Smooth muscle cell of the brain vasculature (primary cell): ENCODE measurements around the gene GALNT17.
A peak's percentile ranks its signal among the peaks of the same experiment; 100 is the strongest.
"Not testable (repeated sequence)": the region's sequence is repeated elsewhere in the genome, so short reads cannot be mapped to it uniquely, and the experiment has no call there.

Experiments used
- DNase-seq: peaks from one replicate; pipeline ENCODE4 v3.0.0-alpha.2; 2012; ENCODE audit warnings: low read depth, low spot score

Gene GALNT17

DNA sequence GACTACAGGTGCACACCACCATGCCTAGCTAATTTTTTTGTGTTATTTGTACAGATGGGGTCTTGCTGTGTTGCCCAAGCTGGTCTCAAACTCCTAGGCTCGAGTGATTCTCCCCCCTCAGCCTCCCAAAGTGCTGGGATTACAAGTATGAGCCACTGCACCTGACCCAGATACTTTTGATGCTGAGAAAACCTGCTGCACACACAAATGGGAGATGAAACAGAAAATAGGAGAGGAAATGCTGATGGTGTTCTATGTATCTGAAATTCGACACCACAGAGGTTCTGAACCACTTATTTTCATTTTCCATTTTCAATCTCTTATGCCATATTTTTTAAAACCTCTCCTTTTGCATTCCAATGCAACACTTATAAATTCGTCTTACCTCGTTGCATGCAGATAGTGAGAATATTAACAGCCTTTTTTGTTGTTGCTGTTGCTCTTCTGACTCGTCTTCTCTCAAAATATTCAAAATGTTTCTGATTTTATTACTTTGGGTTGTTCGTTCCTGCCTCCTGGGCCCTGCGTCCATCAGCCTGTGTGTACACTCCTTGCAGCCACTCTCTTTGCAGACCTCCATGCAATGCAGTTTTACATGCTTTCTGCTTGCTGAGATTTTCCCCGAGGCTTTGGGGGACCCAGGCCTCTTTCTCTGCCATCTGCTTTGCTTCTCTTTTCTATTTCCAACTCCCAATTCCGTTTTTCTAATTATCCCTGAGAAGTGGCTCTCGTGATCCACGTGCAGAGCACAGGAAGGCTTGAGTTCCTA, 556.1 kb downstream of the GALNT17 start:
- no peak for DNase-seq

DNA sequence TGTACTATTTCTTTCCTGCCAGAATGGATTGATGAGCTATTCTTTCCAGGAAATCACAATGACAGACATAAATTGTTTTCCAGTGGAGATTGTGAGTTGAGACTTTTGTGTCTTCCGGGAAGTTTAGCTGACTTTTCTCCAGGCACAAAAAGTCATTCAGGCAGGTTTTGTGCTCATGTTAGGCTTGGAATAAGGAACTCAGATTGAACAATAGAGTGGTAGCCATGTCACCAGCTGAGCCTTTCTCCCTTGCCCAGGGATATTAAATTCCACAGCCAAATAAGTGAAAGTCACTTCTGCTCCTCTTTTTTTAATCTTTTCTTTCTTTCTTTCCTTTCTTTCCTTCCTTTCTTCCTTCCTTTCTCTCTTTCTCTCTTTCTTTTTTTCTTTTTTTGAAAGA, 559.6 kb downstream of the GALNT17 start:
- DNase-seq, result no peak

DNA sequence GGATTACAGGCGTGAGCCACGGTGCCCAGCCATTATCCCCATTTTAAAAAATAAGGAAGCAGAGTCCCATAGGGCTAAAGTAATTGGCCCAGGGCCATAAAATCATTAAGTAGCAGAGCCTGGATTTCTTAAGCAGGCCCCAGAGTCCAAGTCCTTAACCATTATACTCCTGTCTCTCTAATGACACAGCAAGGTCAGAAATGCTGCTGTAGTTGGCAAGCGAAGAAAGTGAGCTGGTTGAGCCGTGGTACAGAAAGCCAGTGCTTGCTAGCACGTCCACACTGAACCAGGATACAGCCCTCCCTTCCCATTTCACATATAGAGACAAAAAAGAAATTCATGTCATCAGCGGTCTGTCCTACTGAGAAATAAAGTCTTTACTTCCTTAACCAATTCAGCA, 562.7 kb downstream of the GALNT17 start:
- DNase-seq, result no peak

DNA sequence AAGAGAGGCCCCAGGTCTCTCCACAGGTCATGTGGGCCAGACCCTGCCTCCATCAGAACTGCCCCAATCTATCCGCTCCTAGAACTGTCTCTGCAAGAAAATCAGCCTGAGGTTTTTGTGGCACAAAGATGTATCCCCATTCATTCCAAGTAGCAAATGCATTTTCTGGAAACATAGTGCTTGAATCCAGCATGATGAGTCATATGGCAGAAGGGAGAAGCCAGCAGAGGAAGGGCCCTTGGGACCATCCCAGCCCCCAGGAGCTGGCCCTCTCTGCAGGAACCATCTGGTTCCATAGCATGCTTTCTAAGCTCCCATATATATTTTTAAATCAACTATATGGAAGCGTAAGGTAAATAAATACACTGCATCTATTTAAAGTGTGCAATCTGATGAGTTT, 563.2 kb downstream of the GALNT17 start:
- DNase-seq, result no peak

DNA sequence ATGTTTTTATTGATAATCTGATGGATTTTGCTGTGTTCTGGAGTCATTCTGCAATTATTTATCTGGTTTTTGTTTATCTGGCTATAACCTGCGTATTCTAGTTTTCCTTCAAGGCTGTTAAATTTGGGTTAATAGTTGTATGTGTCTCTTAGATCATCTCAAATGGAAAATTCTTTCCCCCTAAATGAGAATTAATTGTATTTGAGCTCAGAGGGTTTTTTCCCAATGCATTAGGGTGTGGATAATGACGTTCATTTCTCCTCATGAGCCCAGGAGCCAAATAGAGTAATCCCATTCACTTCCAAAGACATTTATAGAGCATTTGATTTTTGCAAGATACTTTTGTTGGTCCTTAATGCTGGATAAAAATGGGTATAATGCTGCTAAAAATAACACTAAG, 564.6 kb downstream of the GALNT17 start:
- no peak for DNase-seq

DNA sequence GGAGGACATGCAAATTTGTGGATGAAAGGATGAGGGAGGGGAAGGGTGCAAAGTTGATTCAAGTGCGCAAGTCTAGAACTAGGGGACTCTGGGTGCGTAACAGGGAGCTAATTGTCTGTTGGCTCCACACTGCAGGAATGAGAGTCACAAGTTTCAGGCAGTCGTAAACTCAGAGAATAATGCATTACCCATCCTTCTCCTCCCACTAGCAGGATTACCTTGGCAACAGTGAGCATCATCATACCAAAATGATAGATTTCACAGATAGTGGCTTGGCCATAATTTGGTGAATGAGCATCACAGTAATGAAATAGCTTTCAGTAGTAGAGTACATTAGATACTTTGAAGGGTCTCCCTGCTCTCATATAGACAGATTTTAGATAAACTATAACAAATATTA, 565.5 kb downstream of the GALNT17 start:
- DNase-seq, result no peak

DNA sequence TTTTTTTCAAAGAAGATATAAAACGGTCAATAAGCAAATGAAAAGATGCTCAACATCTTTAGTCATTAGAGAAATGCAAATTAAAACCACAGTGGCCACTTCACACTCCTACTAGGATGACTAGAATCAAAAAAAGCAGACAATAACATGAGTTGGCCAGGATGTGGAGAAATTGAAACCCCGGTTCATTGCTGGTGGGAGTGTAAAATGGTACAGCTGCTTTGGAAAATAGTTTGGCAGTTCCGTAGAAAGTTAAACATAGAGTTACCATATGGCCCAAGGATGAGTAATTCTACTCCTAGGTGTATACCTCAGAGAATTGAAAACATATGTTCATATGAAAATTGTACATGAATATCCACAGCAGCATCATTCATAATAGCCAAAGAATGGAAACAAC, 573.3 kb downstream of the GALNT17 start:
- no peak for DNase-seq

DNA sequence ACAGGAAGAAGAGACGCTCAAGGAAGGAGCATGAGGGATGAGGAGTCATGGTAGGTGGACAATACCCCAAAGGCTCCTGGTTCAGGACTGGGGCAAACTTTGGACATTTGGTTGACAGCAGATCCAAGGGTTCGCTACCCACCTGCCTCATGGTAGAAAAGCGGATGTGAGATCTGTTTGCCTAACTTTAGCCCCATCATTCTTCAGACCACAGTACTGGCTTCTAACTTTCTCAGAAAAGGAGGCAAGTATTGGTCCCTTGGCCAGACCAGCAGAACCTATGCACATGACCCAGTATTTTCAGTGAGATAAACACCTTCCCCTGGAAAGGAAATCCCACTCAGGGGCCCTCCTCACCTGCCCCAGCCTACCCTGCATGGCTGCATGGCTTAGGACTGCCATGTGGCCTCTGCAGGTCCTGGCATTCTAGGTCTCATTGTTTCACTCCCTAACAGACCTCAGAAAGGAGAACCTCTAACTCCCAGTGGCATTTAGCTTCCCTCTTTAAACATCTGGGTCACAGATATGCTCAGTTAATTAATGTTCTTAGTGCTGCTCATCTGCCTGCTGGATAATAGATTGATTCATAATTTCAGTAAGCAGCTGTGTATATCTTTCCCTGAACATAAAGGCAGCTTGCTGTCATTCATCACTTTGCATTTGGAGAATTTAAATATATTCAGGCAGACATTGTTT, 574.1 kb downstream of the GALNT17 start:
- no peak for DNase-seq

DNA sequence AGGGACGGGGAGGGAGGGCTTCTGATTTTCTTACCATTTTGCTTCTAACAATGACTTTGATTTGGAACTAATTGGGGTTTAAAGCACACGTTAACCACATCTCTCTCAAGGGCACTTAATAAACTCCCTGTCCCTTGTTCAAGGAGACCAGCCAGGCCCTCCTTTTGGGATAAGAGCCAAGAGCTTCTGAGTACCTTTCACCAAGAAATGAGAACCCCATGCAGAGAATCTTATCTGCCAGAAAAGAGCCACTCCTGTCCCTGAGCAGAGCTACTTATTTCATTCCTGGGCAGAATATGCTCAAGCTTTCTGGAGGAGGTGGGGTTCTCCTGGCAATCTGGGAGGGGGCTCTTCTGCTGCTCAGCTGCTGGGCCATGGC, 574.6 kb downstream of the GALNT17 start:
- no peak for DNase-seq

DNA sequence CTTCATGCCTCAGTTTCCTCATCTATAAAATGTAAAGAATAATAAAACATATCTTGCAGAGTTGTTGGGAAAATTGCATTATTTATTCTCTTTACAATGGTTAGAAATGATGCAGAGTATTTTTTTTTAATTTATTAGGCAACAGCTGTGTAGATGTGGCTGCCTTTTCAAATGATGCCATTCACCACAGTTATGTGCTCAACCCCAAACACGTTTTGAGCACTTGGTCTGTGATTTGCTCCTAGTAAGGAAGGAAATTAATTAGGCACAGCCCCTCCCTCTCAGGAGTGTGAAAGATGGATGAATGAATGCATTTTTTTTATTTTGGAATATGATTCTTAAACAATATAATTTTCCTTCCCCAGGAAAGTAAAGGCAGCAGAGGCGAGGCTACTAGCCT, 575.1 kb downstream of the GALNT17 start:
- DNase-seq, result no peak

DNA sequence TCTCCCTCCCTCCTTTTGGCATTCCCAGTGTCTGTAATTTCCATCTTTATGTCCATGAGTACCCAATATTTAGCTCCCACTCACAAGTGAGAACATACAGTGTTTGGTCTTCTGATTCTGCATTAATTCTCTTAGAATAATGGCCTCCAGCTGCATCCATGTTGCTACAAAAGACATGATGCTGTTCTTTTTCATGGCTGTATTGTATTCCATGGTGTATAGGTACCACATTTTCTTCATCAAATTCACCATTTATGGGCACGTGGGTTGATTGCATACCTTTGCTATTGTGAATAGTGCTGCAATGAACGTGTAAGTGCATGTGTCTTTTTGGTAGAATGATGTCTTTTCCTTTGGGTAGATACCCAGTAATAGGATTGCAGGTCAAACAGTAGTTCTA, 576.8 kb downstream of the GALNT17 start:
- no peak for DNase-seq

DNA sequence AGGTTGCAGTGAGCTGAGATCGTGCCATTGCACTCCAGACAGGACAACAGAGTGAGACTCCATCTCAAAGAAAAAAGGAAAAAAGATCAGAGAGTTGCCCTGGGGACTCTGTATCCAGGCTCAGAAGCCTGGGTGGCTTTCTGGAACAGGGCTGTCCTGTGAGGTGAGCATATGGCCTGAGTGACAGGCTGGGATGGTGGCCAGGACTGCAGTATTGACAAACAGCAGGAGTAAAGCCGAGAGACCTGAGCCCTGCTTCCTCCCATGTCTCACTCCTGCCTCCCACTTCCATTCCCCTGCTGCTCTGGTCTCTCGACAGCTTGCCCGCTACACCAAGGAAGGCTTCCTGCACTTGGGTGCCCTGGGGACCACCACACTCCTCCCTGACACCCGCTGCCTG, 578.5 kb downstream of the GALNT17 start:
- DNase-seq, result no peak

DNA sequence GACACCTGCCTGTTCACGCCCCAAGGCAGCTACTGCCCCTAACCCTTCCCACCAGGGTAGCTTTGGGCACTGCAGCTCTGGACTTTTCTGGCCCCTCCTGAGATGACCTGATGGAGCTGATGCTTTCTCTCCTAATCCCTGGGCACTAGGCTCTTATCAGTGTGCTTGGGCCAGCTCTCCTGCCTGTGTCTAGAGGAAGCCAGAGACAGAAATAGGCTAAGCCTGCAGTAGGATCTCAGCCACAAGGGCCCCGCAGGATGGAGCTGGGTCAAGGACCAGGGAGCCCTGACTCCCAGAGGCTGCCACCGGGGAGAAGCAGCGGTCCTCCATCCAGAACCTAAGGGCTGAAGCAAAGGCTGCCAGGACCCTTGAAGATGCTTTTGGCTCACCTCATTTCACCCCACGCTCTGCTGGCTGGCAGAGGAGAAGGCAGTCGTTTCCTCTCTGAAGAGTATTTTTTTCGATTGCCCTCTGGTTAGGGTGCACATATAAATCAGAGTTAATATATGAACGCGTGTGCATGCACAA, 580.8 kb downstream of the GALNT17 start:
- DNase-seq, result no peak

DNA sequence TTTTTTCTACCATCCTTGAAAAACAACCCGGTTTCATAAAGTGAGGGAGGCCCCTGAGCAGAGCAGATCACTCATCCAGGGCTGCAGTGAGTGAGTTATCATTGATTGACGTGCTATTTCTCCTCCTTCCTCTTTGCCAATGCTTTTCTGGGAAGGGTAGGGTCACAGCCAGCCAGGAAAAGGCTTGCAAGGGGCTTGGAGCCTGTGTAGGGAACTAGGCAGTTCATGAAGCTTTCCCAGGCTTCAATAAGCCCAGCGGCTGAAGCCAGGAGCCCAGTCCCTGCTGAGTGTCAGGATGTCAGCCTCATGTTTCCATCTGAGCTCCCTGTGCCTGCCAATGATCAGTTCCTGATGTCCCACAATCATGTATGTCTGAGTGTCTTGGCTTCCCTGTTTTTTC, 584.7 kb downstream of the GALNT17 start:
- no peak for DNase-seq

DNA sequence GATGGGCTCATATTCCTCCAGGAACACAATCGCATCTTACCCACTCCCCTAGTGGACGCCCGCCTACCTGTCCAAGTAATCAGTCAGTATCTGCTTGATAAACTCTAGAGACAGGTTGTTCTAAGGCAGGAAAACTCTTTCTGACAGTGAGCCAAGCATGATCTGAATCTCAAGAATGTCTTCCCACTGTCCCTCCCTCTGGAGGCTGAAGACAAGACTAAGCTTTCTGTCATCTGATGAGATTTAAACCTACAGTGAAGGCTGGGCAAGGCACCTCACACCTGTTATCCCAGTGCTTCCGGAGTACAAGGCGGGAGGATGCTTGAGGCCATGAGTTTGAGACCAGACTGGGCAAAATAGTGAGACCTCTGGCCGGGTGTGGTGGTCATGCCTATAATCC, 586.6 kb downstream of the GALNT17 start:
- DNase-seq, result no peak

DNA sequence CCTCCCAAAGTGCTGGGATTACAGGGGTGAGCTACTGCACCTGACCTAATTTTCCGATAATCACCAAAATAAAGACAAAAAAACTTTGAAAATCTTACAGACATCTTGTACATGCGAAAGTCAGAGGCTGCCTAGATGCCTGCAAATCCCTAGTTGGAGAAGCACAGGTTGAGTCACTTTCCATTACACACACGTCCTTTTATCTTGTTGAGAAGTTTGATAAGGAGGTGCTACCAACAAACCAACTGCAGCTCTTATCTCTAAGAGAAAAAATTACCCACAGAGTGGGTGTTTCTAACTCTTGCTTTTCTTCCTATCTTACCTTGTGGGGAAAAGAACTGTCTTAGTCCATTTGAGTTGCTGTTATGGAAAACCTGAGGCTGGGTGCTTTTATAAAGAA, 589.8 kb downstream of the GALNT17 start:
- no peak for DNase-seq

DNA sequence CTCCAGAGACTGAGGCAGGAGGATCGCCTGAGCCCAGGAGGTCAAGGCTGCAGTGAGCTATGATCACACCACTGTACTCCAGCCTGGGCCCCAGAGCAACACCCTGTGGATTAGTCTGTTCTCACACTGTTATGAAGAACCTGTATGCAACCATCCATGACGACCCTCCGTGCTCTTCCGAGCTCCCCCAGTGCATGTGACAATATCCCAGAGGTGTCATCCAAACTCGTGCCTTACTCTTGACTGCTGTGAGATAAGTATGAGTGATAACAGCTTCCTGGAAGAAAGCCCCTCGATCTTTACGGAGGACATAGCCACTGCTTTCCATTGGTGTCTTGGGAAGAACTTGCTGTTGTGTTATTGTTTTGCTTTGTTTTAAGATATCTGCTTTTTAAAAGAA, 591.9 kb downstream of the GALNT17 start:
- DNase-seq, result no peak

DNA sequence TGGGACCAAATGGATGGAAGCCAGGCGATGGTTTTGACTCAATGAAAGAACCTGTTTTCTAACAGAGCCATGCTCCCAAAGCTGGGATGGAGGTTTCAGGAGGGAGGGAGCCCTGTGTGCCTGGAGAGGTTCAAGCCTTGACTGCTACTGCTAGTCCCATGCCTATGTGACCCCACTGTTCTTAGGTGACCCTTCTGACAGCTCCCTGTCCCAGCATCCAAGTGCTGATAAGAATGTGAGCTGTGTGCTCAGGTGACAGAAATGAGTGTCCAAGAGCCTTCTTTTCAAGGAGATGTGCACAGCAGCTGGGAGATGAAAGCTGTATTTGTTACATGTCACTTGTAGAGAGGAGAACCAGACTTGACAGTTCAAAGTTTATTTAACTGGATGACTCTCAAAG, 595.4 kb downstream of the GALNT17 start:
- no peak for DNase-seq

DNA sequence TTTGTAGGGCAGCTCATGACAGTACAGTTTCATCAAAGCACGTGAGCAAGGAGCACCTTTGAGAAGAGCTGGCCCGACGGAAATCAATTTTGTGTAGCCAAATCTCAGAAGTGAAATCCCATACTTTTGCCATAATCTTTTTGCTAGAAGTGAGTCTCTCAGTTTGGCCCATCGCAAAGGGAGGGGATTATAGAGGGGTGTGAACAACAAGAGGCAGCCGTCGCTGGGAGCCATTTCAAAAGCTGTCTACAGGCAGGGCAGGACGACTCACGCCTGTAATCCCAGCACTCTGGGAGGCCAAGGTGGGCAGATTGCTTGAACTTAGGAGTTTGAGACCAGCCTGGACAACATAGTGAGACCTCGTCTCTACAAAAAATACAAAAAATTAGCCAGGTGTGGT, 599.8 kb downstream of the GALNT17 start:
- no peak for DNase-seq

DNA sequence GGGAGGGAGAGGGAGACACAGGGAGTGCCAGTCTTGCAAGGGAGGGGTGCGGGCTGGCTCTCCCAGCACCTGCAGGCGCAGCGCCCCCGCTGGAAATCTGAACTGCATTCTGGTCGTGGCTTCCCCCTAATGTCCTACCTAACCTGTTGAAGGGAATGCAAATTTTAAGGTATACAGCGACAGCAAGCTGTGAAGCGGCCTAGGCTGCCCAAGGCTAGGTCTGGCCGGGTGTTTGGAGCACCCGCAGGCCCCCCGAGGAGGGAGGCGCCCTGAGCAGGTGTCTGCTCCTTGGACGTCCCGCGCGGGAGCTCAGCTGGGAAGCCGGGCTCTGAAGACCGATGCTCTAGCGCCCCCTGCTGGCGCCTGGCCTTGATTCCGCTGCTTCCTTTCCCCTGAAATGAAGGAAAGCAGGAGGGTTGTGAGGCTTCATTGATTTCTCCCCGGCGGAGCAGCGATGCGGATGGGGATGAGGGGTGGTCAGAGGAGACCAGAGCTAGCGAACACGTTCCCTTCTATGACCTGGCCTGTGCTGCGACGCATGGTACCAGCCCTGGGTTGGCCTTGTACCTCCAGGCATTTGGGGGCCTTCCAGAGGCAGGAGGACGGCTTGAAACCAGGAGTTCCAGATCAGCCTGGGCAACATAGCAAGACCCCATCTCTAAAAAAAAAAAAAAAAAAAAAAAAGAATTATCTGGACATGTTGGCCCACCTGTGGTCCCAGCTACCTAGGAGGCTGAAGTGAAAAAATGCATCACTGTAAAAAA, 601.3 kb downstream of the GALNT17 start:
- DNase-seq, result peak; percentile 35

DNA sequence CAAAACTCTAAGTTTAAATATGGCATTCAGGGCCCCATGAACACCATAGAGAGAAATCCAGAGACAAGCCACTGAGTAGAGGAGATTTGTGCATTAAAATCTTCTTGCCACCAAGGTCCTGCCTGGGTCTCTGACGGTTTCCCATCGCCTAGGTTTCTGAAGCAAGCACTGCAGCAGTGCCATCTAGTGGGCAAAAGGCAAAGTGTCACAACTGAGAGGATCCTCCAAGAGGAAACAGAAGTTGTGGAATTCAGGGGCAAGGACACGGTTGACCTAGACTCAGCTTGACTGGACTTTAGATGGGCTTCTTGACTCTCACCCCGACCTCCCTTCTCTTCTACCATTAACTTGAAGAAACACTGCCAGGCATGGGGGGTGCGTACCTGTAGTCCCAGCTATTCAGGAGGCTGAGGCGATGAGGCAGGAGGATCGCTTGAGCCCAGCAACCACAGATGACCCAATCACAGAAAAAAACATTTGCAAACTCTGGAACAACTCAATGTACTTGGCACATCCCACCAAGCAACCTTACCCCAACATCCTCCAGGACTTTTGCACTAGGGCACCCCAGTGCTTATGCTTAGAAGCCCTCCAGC, 604.1 kb downstream of the GALNT17 start:
- peak; percentile 43 for DNase-seq

DNA sequence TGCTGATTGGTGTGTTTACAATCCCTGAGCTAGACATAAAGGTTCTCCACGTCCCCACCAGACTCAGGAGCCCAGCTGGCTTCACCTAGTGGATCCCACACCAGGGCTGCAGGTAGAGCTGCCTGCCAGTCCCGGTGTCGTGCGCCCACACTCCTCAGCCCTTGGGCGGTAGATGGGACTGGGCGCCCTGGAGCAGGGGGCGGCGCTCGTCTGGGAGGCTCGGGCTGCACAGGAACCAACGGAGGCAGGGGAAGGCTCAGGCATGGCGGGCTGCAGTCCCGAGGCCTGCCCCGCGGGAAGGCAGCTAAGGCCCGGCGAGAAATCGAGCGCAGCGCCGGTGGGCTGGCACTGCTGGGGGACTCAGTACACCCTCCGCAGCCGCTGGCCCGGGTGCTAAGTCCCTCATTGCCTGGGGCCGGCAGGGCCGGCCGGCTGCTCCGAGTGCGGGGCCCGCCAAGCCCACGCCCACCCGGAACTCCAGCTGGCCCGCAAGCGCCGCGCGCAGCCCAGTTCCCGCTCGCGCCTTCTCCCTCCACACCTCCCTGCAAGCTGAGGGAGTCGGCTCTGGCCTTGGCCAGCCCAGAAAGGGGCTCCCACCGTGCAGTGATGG, 606.1 kb downstream of the GALNT17 start:
- not testable (repeated sequence) for DNase-seq
